Midbrain (tissue), 1 donor: ENCODE measurements around the gene PLA2G6.
"Not testable (repeated sequence)": the region's sequence is repeated elsewhere in the genome, so short reads cannot be mapped to it uniquely, and the experiment has no call there.

Source experiments
- DNase-seq: peaks from one replicate; lab custom pipeline; 2025; lab: John Stamatoyannopoulos, UW

PLA2G6 gene

GRCh38 chr22:38164551-38164918, 17.1 kb downstream of the PLA2G6 start:
- no peak for DNase-seq

GRCh38 chr22:38163844-38164550, 17.6 kb downstream of the PLA2G6 start:
- DNase-seq = no peak

- no peak for DNase-seq
Measured at GRCh38 chr22:38162881-38163843, 18.5 kb downstream of the PLA2G6 start.

- no peak for DNase-seq
Measured at GRCh38 chr22:38155703-38156102, 25.9 kb downstream of the PLA2G6 start.

- DNase-seq = not testable (repeated sequence)
Measured at GRCh38 chr22:38154563-38154915, 27.1 kb downstream of the PLA2G6 start.

- peak; percentile 1 for DNase-seq
Measured at GRCh38 chr22:38153821-38154562, 27.6 kb downstream of the PLA2G6 start.

- DNase-seq = no peak
Measured at GRCh38 chr22:38151126-38151500, 30.5 kb downstream of the PLA2G6 start.

GRCh38 chr22:38148245-38148644, 33.4 kb downstream of the PLA2G6 start:
- no peak for DNase-seq

- DNase-seq = not testable (repeated sequence)
Measured at GRCh38 chr22:38146166-38146565, 35.5 kb downstream of the PLA2G6 start.

- DNase-seq = no peak
Measured at GRCh38 chr22:38144025-38144405, 37.6 kb downstream of the PLA2G6 start.

GRCh38 chr22:38142606-38143005, 39.0 kb downstream of the PLA2G6 start:
- DNase-seq = no peak

- no peak for DNase-seq
Measured at GRCh38 chr22:38141217-38141973, 40.2 kb downstream of the PLA2G6 start.

- no peak for DNase-seq
Measured at GRCh38 chr22:38139901-38140300, 41.7 kb downstream of the PLA2G6 start.

- DNase-seq = no peak
Measured at GRCh38 chr22:38138961-38139360, 42.7 kb downstream of the PLA2G6 start.

- DNase-seq = no peak
Measured at GRCh38 chr22:38137876-38138687, 43.5 kb downstream of the PLA2G6 start.

- DNase-seq = no peak
Measured at GRCh38 chr22:38136607-38137006, 45.0 kb downstream of the PLA2G6 start.

GRCh38 chr22:38135133-38135706, 46.4 kb downstream of the PLA2G6 start:
- no peak for DNase-seq

- DNase-seq = no peak
Measured at GRCh38 chr22:38133331-38133730, 48.3 kb downstream of the PLA2G6 start.

GRCh38 chr22:38132794-38133193, 48.8 kb downstream of the PLA2G6 start:
- no peak for DNase-seq

GRCh38 chr22:38132136-38132535, 49.5 kb downstream of the PLA2G6 start:
- DNase-seq = no peak

GRCh38 chr22:38131399-38131798, 50.2 kb downstream of the PLA2G6 start:
- DNase-seq = no peak
